MM.1S (cell line): Measurements from ENCODE around the gene NOL4L.

Experiments
- DNase-seq: peaks from one replicate; pipeline ENCODE4 v3.0.0-alpha.2; 2015
- H2AFZ ChIP-seq: fragments of 300-600 bp; sonication (generic); 2 replicates; pipeline ENCODE4 v1.6.0; 2016; ENCODE audit warnings: antibody characterized with exemption, low read length
- H3F3A ChIP-seq: fragments of 300-600 bp; sonication (generic); 2 replicates; pipeline ENCODE4 v1.6.1; 2016; ENCODE audit warnings: mild to moderate bottlenecking, antibody characterized with exemption, low read length, moderate library complexity, mixed read lengths; ENCODE audit not compliant: insufficient read depth
- H3K27ac ChIP-seq: fragments of 300-600 bp; sonication (generic); 2 replicates; pipeline ENCODE4 v1.5.1; 2016; ENCODE audit warnings: mild to moderate bottlenecking, low read length
- H3K27me3 ChIP-seq: fragments of 300-600 bp; sonication (generic); replicated peaks from 2 replicates; pipeline ENCODE4 v1.6.0; 2016; ENCODE audit warnings: low read length; ENCODE audit not compliant: insufficient read depth
- H3K36me3 ChIP-seq: fragments of 300-600 bp; sonication (generic); replicated peaks from 2 replicates; pipeline ENCODE4 v1.6.1; 2016; ENCODE audit warnings: mild to moderate bottlenecking, low read length, mixed read lengths; ENCODE audit not compliant: insufficient read depth
- H3K4me1 ChIP-seq: fragments of 300-600 bp; sonication (generic); 2 replicates; pipeline ENCODE4 v1.6.1; 2016; ENCODE audit warnings: low read length, mixed read lengths
- H3K4me2 ChIP-seq: fragments of 300-600 bp; sonication (generic); 2 replicates; pipeline ENCODE4 v1.6.0; 2016; ENCODE audit warnings: low read depth, low read length
- H3K4me3 ChIP-seq: fragments of 300-600 bp; sonication (generic); 2 replicates; pipeline ENCODE4 v1.5.1; 2016; ENCODE audit warnings: low read length, mixed read lengths
- H3K79me2 ChIP-seq: fragments of 300-600 bp; sonication (generic); 2 replicates; pipeline ENCODE4 v1.6.1; 2016; ENCODE audit warnings: mixed run types, low read length, mixed read lengths
- H3K9ac ChIP-seq: fragments of 300-600 bp; sonication (generic); 2 replicates; pipeline ENCODE4 v1.6.1; 2016; ENCODE audit warnings: low read length, mixed read lengths
- H3K9me2 ChIP-seq: fragments of 300-600 bp; sonication (generic); replicated peaks from 2 replicates; pipeline ENCODE4 v1.6.1; 2016; ENCODE audit warnings: mild to moderate bottlenecking, low read length, mixed read lengths; ENCODE audit not compliant: insufficient read depth
- H3K9me3 ChIP-seq: fragments of 300-600 bp; sonication (generic); replicated peaks from 2 replicates; pipeline ENCODE4 v1.6.1; 2016; ENCODE audit warnings: mild to moderate bottlenecking, low read length, mixed read lengths; ENCODE audit not compliant: insufficient read depth
- H4K20me1 ChIP-seq: fragments of 300-600 bp; sonication (generic); 2 replicates; pipeline ENCODE4 v1.6.1; 2016; ENCODE audit warnings: mild to moderate bottlenecking, low read length, moderate library complexity, mixed read lengths; ENCODE audit not compliant: insufficient read depth
- CTCF ChIP-seq: fragments of 300-600 bp; sonication (generic); IDR thresholded peaks from 2 replicates; pipeline ENCODE4 v1.5.1; 2016; ENCODE audit warnings: antibody characterized with exemption, low read length, mixed read lengths
- EZH2 ChIP-seq: fragments of 300-600 bp; sonication (generic); optimal IDR thresholded peaks from 2 replicates; pipeline ENCODE3; 2017; ENCODE audit warnings: low read depth, mild to moderate bottlenecking, antibody characterized with exemption, low read length, mixed read lengths
- EZH2phosphoT487 ChIP-seq: fragments of 300-600 bp; sonication (generic); IDR thresholded peaks from 2 replicates; pipeline ENCODE4 v1.6.1; 2018; ENCODE audit warnings: antibody characterized with exemption, low read length

Gene NOL4L

GRCh38 chr20:32581839-32582658 is 3.1 kb downstream of the NOL4L start:
- Histone ChIP-seq H4K20me1 (no peaks in the 10 kb centered on the region), H3K9me2 (no peaks in the 10 kb centered on the region), H3F3A (no peaks in the 10 kb centered on the region), H3K9ac (no peak overlapping the region), H3K4me2 (no peak overlapping the region), H3K79me2 (no peaks in the 10 kb centered on the region), H2AFZ (no peak overlapping the region), H3K4me3 (no peak overlapping the region), H3K36me3 (no peaks in the 10 kb centered on the region), H3K27me3 (peaks cover 17% of the 10 kb centered on the region), H3K9me3 (no peaks in the 10 kb centered on the region), H3K4me1 (no peaks in the 10 kb centered on the region), H3K27ac (no peak overlapping the region)
- DNase-seq: no peak
- TF ChIP-seq EZH2 (no peak), EZH2phosphoT487 (no peak), CTCF (no peak)

GRCh38 chr20:32580970-32581838 is 3.9 kb downstream of the NOL4L start:
- Histone ChIP-seq H2AFZ (no peak overlapping the region), H3K4me1 (no peaks in the 10 kb centered on the region), H3F3A (no peaks in the 10 kb centered on the region), H3K4me3 (no peak overlapping the region), H3K4me2 (no peak overlapping the region), H3K9ac (no peak overlapping the region), H3K9me2 (no peaks in the 10 kb centered on the region), H3K27me3 (peaks cover 8% of the 10 kb centered on the region), H3K79me2 (no peaks in the 10 kb centered on the region), H3K9me3 (no peaks in the 10 kb centered on the region), H3K36me3 (no peaks in the 10 kb centered on the region), H3K27ac (no peak overlapping the region), H4K20me1 (no peaks in the 10 kb centered on the region)
- DNase-seq: no peak
- TF ChIP-seq EZH2 (no peak), EZH2phosphoT487 (no peak), CTCF (no peak)

GRCh38 chr20:32580219-32580969 is 4.7 kb downstream of the NOL4L start:
- no peaks in the 10 kb centered on the region for H3K36me3 ChIP-seq
- H3F3A ChIP-seq: no peaks in the 10 kb centered on the region
- H4K20me1 ChIP-seq: no peaks in the 10 kb centered on the region
- no peak overlapping the region for H3K4me2 ChIP-seq
- no peak overlapping the region for H3K4me3 ChIP-seq
- no peaks in the 10 kb centered on the region for H3K9me2 ChIP-seq
- peaks cover under 1% of the 10 kb centered on the region; the same call in 1 of the 2 replicates for H3K27me3 ChIP-seq
- no peak overlapping the region for H3K9ac ChIP-seq
- H3K27ac ChIP-seq: no peak overlapping the region
- no peak overlapping the region for H2AFZ ChIP-seq
- no peaks in the 10 kb centered on the region for H3K4me1 ChIP-seq
- H3K79me2 ChIP-seq: no peaks in the 10 kb centered on the region
- H3K9me3 ChIP-seq: no peaks in the 10 kb centered on the region
- DNase-seq: no peak
- TF ChIP-seq CTCF: no peak
- no peak for TF ChIP-seq EZH2
- TF ChIP-seq EZH2phosphoT487: no peak
